ENCODE measurements around the gene SLC27A1.
"Not testable (repeated sequence)": the region's sequence is repeated elsewhere in the genome, so short reads cannot be mapped to it uniquely, and the experiment has no call there.

The SLC27A1 gene

GRCh38 chr19:17487284-17488121 is 17.2 kb downstream of the SLC27A1 start:
- no peak for DNase-seq (ENCODE audit: low spot score)

- DNase-seq (ENCODE audit: low spot score): no peak
These were observed 18.5 kb downstream of the SLC27A1 start for GRCh38 chr19:17488593-17489391.

- DNase-seq (ENCODE audit: low spot score): no peak
These were observed 19.2 kb downstream of the SLC27A1 start for GRCh38 chr19:17489392-17490030.

- DNase-seq (ENCODE audit: low spot score): no peak
These were observed 20.1 kb downstream of the SLC27A1 start for GRCh38 chr19:17490411-17490810.

- DNase-seq (ENCODE audit: low spot score): no peak
These were observed 21.0 kb downstream of the SLC27A1 start for GRCh38 chr19:17491287-17491686.

- no peak for DNase-seq (ENCODE audit: low spot score)
These were observed 25.4 kb downstream of the SLC27A1 start for GRCh38 chr19:17495639-17496296.

- peak; percentile 93 for DNase-seq (ENCODE audit: low spot score)
These were observed 26.1 kb downstream of the SLC27A1 start for GRCh38 chr19:17496337-17496997.

- DNase-seq (ENCODE audit: low spot score): no peak
These were observed 26.9 kb downstream of the SLC27A1 start for GRCh38 chr19:17497149-17497798.

GRCh38 chr19:17499025-17499424 is 28.7 kb downstream of the SLC27A1 start:
- DNase-seq (ENCODE audit: low spot score): not testable (repeated sequence)

- no peak for DNase-seq (ENCODE audit: low spot score)
These were observed 29.5 kb downstream of the SLC27A1 start for GRCh38 chr19:17499648-17500446.

- no peak for DNase-seq (ENCODE audit: low spot score)
These were observed 30.3 kb downstream of the SLC27A1 start for GRCh38 chr19:17500447-17501198.

- DNase-seq (ENCODE audit: low spot score): no peak
These were observed 32.9 kb downstream of the SLC27A1 start for GRCh38 chr19:17503240-17503639.

- DNase-seq (ENCODE audit: low spot score): no peak
These were observed 33.7 kb downstream of the SLC27A1 start for GRCh38 chr19:17504030-17504429.

- DNase-seq (ENCODE audit: low spot score): no peak
These were observed 34.1 kb downstream of the SLC27A1 start for GRCh38 chr19:17504456-17504855.

- DNase-seq (ENCODE audit: low spot score): no peak
These were observed 34.9 kb downstream of the SLC27A1 start for GRCh38 chr19:17505223-17505622.

GRCh38 chr19:17506745-17507144 is 36.4 kb downstream of the SLC27A1 start:
- no peak for DNase-seq (ENCODE audit: low spot score)

GRCh38 chr19:17508558-17508933 is 38.2 kb downstream of the SLC27A1 start:
- DNase-seq (ENCODE audit: low spot score): not testable (repeated sequence)

GRCh38 chr19:17510220-17510993 is 40.1 kb downstream of the SLC27A1 start:
- DNase-seq (ENCODE audit: low spot score): no peak

Data from HuH-7 (cell line).